ENCODE data around the gene ZNF385D. TPM values are rescaled to one million over a fixed set of nuclear protein-coding genes. Genes with fewer than 3 reads are reported as not detected.

Gene ZNF385D
- total RNA-seq, 6 experiments from 2014 or later, result 0.06 to 2.7 (median 0.59) TPM; not detected in 1

DNA sequence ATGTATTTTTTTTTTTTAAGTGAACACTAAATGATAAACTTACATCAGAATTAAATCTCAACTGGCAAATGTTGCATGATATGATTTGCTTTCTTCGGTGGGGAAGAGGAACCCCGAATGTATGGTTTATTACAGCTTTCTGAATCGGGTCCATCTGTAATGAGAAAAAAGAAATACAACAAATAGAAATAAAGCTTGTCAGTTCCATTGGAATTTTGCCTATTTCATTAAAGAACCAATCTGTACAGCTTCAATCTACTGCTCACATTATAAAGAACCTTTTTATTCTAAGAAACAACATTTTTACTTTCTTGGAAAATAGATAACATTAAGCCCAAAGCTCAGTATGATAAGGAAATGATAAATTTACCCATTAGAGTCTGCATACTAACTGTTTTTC lies 186.5 kb downstream of the ZNF385D start:
- 62% methylated on average over 3 of the region's 3 CpGs for WGBS (ENCODE audit: insufficient coverage, low coverage, low lambda C conversion rate, missing lambda C conversion rate)
- no peak for TF ChIP-seq POLR2A (IDR thresholded peaks at IDR 0.05)
- TF ChIP-seq CTCF (IDR thresholded peaks at IDR 0.05), result no peak
- Histone ChIP-seq H3K36me3 (no peaks in the 10 kb centered on the region), H3K4me1 (no peaks in the 10 kb centered on the region), H3K27me3 (no peaks in the 10 kb centered on the region), H3K4me3 (no peak overlapping the region), H3K9me3 (no peaks in the 10 kb centered on the region), H3K27ac (no peak overlapping the region)
- DNase-seq, result no peak
- intact Hi-C loops (cut with DNase I), result no loop called here
- ATAC-seq, result no peak

GRCh38 chr3:21562243-21562642 lies 188.8 kb downstream of the ZNF385D start:
- H3K27ac ChIP-seq, result no peak overlapping the region
- no peaks in the 10 kb centered on the region for H3K9me3 ChIP-seq
- no peaks in the 10 kb centered on the region for H3K27me3 ChIP-seq
- H3K36me3 ChIP-seq, result no peaks in the 10 kb centered on the region
- intact Hi-C loops (cut with DNase I), result no loop called here
- TF ChIP-seq CTCF (IDR thresholded peaks at IDR 0.05) (no peak), POLR2A (IDR thresholded peaks at IDR 0.05) (no peak)
- ATAC-seq (no peak), DNase-seq (no peak)
- H3K4me1 ChIP-seq, result no peaks in the 10 kb centered on the region
- no peak overlapping the region for H3K4me3 ChIP-seq

DNA sequence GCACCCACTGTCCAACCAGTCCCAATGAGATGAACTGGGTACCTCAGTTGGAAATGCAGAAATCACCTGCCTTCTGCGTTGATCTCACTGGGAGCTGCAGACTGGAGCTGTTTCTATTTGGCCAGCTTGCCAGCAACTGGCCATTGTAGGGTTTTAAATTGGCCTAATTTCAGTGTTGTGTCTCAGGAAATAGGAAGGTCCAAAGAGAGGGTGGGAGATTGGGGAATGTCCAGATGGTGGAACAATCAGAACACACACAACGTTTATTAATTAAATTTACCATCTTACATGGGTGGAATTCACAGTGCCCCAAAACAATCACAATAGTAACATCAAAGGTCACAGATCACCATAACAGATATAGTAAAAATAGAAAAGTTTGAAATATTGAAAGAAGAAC lies 189.5 kb downstream of the ZNF385D start:
- no peaks in the 10 kb centered on the region for H3K4me1 ChIP-seq
- ATAC-seq (no peak), DNase-seq (no peak)
- H3K36me3 ChIP-seq, result no peaks in the 10 kb centered on the region
- H3K4me3 ChIP-seq, result no peak overlapping the region
- H3K27me3 ChIP-seq, result no peaks in the 10 kb centered on the region
- TF ChIP-seq POLR2A (IDR thresholded peaks at IDR 0.05) (no peak), CTCF (IDR thresholded peaks at IDR 0.05) (no peak)
- H3K9me3 ChIP-seq, result no peaks in the 10 kb centered on the region
- H3K27ac ChIP-seq, result no peak overlapping the region
- 60% methylated on average over 2 of the region's 2 CpGs for WGBS (ENCODE audit: insufficient coverage, low coverage, low lambda C conversion rate, missing lambda C conversion rate)
- intact Hi-C loops (cut with DNase I), result no loop called here

- Histone ChIP-seq H3K4me3 (no peak overlapping the region), H3K27me3 (no peaks in the 10 kb centered on the region), H3K9me3 (no peaks in the 10 kb centered on the region), H3K36me3 (no peaks in the 10 kb centered on the region), H3K4me1 (no peaks in the 10 kb centered on the region), H3K27ac (no peak overlapping the region)
- DNase-seq, result no peak
- intact Hi-C loops (cut with DNase I), result no loop called here
- 64% methylated on average over 2 of the region's 2 CpGs for WGBS (ENCODE audit: insufficient coverage, low coverage, low lambda C conversion rate, missing lambda C conversion rate)
- no peak for ATAC-seq
- no peak for TF ChIP-seq CTCF (IDR thresholded peaks at IDR 0.05)
- TF ChIP-seq POLR2A (IDR thresholded peaks at IDR 0.05), result no peak
Measured at GRCh38 chr3:21551019-21551418, 200.0 kb downstream of the ZNF385D start.

DNA sequence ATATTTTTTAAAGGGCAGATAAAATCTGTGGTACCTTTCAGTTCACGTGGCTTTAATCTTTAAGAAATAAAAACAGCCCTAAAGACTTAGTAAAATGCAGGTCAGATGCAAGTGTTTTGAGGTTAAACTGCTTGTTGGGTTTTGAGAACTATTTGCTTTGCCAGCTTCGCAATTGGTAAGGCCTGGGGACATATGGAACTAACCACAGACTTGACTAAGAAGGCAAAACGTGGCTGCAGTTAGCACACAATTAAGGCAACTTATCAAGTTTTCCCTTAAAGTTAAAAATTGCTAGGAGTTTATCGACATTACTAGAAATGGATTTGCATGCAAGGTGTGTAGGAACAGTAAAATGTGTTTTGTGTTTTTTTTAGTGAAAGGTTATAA lies 206.9 kb downstream of the ZNF385D start:
- H3K27ac ChIP-seq, result no peak overlapping the region
- H3K27me3 ChIP-seq, result no peaks in the 10 kb centered on the region
- H3K9me3 ChIP-seq, result no peaks in the 10 kb centered on the region
- H3K4me3 ChIP-seq, result no peak overlapping the region
- H3K36me3 ChIP-seq, result no peaks in the 10 kb centered on the region
- no peaks in the 10 kb centered on the region for H3K4me1 ChIP-seq
- no peak for DNase-seq
- intact Hi-C loops (cut with DNase I), result no loop called here
- TF ChIP-seq CTCF (IDR thresholded peaks at IDR 0.05) (no peak), POLR2A (IDR thresholded peaks at IDR 0.05) (no peak)
- no peak for ATAC-seq
- 36% methylated on average over 4 of the region's 4 CpGs for WGBS (ENCODE audit: insufficient coverage, low coverage, low lambda C conversion rate, missing lambda C conversion rate)

Data from right lobe of liver (tissue), 6 donors.